ENCODE measurements around the gene TES. TPM values are rescaled to one million over a fixed set of nuclear protein-coding genes. Genes with fewer than 3 reads are reported as not detected.

The TES gene
- total RNA-seq, 1 experiment from 2014 or later: 207 TPM

GRCh38 chr7:116240024-116240668 is 29.8 kb downstream of the TES start:
- no peaks in the 10 kb centered on the region for H3K27me3 ChIP-seq (replicated peaks; ENCODE audit: control insufficient read depth, insufficient read depth, low read length)
- H3K27ac Mint-ChIP-seq (ENCODE audit: unreplicated experiment): peak overlapping the region; percentile 9
- H3K27me3 Mint-ChIP-seq (ENCODE audit: insufficient read depth, unreplicated experiment): no peaks in the 10 kb centered on the region
- peaks cover 26% of the 10 kb centered on the region for H3K4me1 Mint-ChIP-seq (ENCODE audit: low read depth, unreplicated experiment)
- peaks cover 13% of the 10 kb centered on the region for H3K9me3 Mint-ChIP-seq (ENCODE audit: unreplicated experiment)
- peaks cover 20% of the 10 kb centered on the region; the same call in 1 of the 2 replicates for H3K9me3 ChIP-seq
- H3K4me3 Mint-ChIP-seq (ENCODE audit: unreplicated experiment): no peak overlapping the region
- H3K36me3 ChIP-seq (ENCODE audit: control insufficient read depth, insufficient read depth, low read length): peaks cover 1% of the 10 kb centered on the region; the same call in 1 of the 2 replicates
- TF ChIP-seq CTCF (IDR thresholded peaks at IDR 0.05; ENCODE audit: insufficient read depth in 1 of 2, low read depth in 1 of 2, low read length in 1 of 2, severe bottlenecking in 1 of 2, unreplicated experiment in 1 of 2): no peak
- intact Hi-C loops (cut with micrococcal nuclease; ENCODE audit: unreplicated experiment): no loop called here
- H3K4me1 ChIP-seq: peaks cover 15% of the 10 kb centered on the region
- BruUV-seq (replicated peaks): no TSS peak
- no peak for DNase-seq
- ChIA-PET POLR2A (interaction anchor here (1.0 kb wide), 1 partner anchor 29 kb away, joined by 3 read pairs; no protein-coding TSS in a partner anchor), CTCF (interaction anchor here (1.5 to 1.7 kb wide), 2 partner anchors 60 to 349 kb away, joined by 3 to 12 read pairs; no protein-coding TSS in a partner anchor)
- H3K36me3 Mint-ChIP-seq (ENCODE audit: insufficient read depth, unreplicated experiment): peaks cover 73% of the 10 kb centered on the region
- no peak overlapping the region for H3K4me3 ChIP-seq (ENCODE audit: low read depth, low read length)

- H3K9me3 ChIP-seq: peaks cover 20% of the 10 kb centered on the region; the same call in 1 of the 2 replicates
- no peak overlapping the region for H3K4me3 ChIP-seq (ENCODE audit: low read depth, low read length)
- no TSS peak for BruUV-seq (replicated peaks)
- Mint-ChIP-seq H3K27ac (ENCODE audit: unreplicated experiment) (no peak overlapping the region), H3K36me3 (ENCODE audit: insufficient read depth, unreplicated experiment) (peaks cover 85% of the 10 kb centered on the region), H3K27me3 (ENCODE audit: insufficient read depth, unreplicated experiment) (no peaks in the 10 kb centered on the region), H3K9me3 (ENCODE audit: unreplicated experiment) (peaks cover 24% of the 10 kb centered on the region), H3K4me1 (ENCODE audit: low read depth, unreplicated experiment) (peaks cover 26% of the 10 kb centered on the region), H3K4me3 (ENCODE audit: unreplicated experiment) (no peak overlapping the region)
- intact Hi-C loops (cut with micrococcal nuclease; ENCODE audit: unreplicated experiment): no loop called here
- no peak for DNase-seq
- ChIA-PET CTCF (no interaction called here), POLR2A (no interaction called here)
- no peak for TF ChIP-seq CTCF (IDR thresholded peaks at IDR 0.05; ENCODE audit: insufficient read depth in 1 of 2, low read depth in 1 of 2, low read length in 1 of 2, severe bottlenecking in 1 of 2, unreplicated experiment in 1 of 2)
- peaks cover 15% of the 10 kb centered on the region for H3K4me1 ChIP-seq
- peaks cover 1% of the 10 kb centered on the region; the same call in 1 of the 2 replicates for H3K36me3 ChIP-seq (ENCODE audit: control insufficient read depth, insufficient read depth, low read length)
- H3K27me3 ChIP-seq (replicated peaks; ENCODE audit: control insufficient read depth, insufficient read depth, low read length): no peaks in the 10 kb centered on the region
Measured at GRCh38 chr7:116241291-116241690, 31.0 kb downstream of the TES start.

GRCh38 chr7:116242178-116242577 is 31.8 kb downstream of the TES start:
- no peak for DNase-seq
- no peak overlapping the region for H3K4me3 Mint-ChIP-seq (ENCODE audit: unreplicated experiment)
- ChIA-PET CTCF (no interaction called here), POLR2A (no interaction called here)
- Histone ChIP-seq H3K9me3 (peaks cover 20% of the 10 kb centered on the region; the same call in 1 of the 2 replicates), H3K27me3 (replicated peaks; ENCODE audit: control insufficient read depth, insufficient read depth, low read length) (no peaks in the 10 kb centered on the region), H3K4me1 (peaks cover 15% of the 10 kb centered on the region), H3K36me3 (ENCODE audit: control insufficient read depth, insufficient read depth, low read length) (peaks cover 1% of the 10 kb centered on the region; the same call in 1 of the 2 replicates), H3K4me3 (ENCODE audit: low read depth, low read length) (no peak overlapping the region)
- H3K27me3 Mint-ChIP-seq (ENCODE audit: insufficient read depth, unreplicated experiment): no peaks in the 10 kb centered on the region
- peaks cover 25% of the 10 kb centered on the region for H3K4me1 Mint-ChIP-seq (ENCODE audit: low read depth, unreplicated experiment)
- H3K9me3 Mint-ChIP-seq (ENCODE audit: unreplicated experiment): peaks cover 28% of the 10 kb centered on the region
- H3K36me3 Mint-ChIP-seq (ENCODE audit: insufficient read depth, unreplicated experiment): peaks cover 87% of the 10 kb centered on the region
- no peak overlapping the region for H3K27ac Mint-ChIP-seq (ENCODE audit: unreplicated experiment)
- no peak for TF ChIP-seq CTCF (IDR thresholded peaks at IDR 0.05; ENCODE audit: insufficient read depth in 1 of 2, low read depth in 1 of 2, low read length in 1 of 2, severe bottlenecking in 1 of 2, unreplicated experiment in 1 of 2)
- no TSS peak for BruUV-seq (replicated peaks)
- intact Hi-C loops (cut with micrococcal nuclease; ENCODE audit: unreplicated experiment): no loop called here
